Measurements from ENCODE around the gene SHQ1. TPM values are rescaled to one million over a fixed set of nuclear protein-coding genes. Genes with fewer than 3 reads are reported as not detected.

Gene SHQ1
- total and polyA plus RNA-seq, 2 of the 4 experiments (the other 2 are of a cell fraction), result 10.4 to 19.4 TPM

- intact Hi-C loops (cut with micrococcal nuclease), result no loop called here
- H3K18ac ChIP-seq (ENCODE audit: low read depth, low read length), result no peak overlapping the region
- H4K8ac ChIP-seq (ENCODE audit: low read depth in 2 of 2, low read length in 2 of 2), result no peak overlapping the region
- no peak overlapping the region for H3K4ac ChIP-seq (ENCODE audit: low read depth, low read length)
- POLR2A ChIA-PET (ENCODE audit: unreplicated experiment), result no interaction called here
- no peaks in the 10 kb centered on the region for H3K4me1 ChIP-seq (ENCODE audit: control insufficient read depth, insufficient read depth, low read length)
- no peaks in the 10 kb centered on the region for H4K20me1 ChIP-seq (ENCODE audit: insufficient read depth, low read length)
- no CpG with 5 or more reads among the region's 2 CpGs for WGBS, 2 experiments (ENCODE audit: extremely low coverage in 2 of 2, insufficient read length in 1 of 2)
- no peaks in the 10 kb centered on the region for H3K9me3 ChIP-seq (ENCODE audit: control insufficient read depth, insufficient read depth, low read length)
- ATAC-seq (ENCODE audit: low read depth), result no peak
- no peaks in the 10 kb centered on the region for H3K9me1 ChIP-seq (ENCODE audit: insufficient read depth, low read length)
- DNase-seq, result no peak
- no peak for TF ChIP-seq CHD1 (IDR thresholded peaks at IDR 0.05; ENCODE audit: low read depth, low read length)
- no peak for TF ChIP-seq MAZ (IDR thresholded peaks at IDR 0.05; ENCODE audit: borderline replicate concordance, low read depth, low read length)
- no peak for TF ChIP-seq CEBPB (IDR thresholded peaks at IDR 0.05; ENCODE audit: low read depth, low read length)
- TF ChIP-seq CTCF (conservative IDR thresholded peaks at IDR 0.05; ENCODE audit: low read depth, low read length), result no peak
- TF ChIP-seq ELK1 (IDR thresholded peaks at IDR 0.05; ENCODE audit: borderline replicate concordance, low read depth, low read length), result no peak
- no peak for TF ChIP-seq NFE2L2 (IDR thresholded peaks at IDR 0.05; ENCODE audit: low read depth, low read length)
- no peak for TF ChIP-seq RCOR1 (IDR thresholded peaks at IDR 0.05; ENCODE audit: insufficient replicate concordance, low read length)
- no peak for TF ChIP-seq POLR2A (IDR thresholded peaks at IDR 0.05; ENCODE audit: low read depth, low read length)
- no peak for TF ChIP-seq RAD21 (IDR thresholded peaks at IDR 0.05; ENCODE audit: low read length)
- TF ChIP-seq SMC3 (IDR thresholded peaks at IDR 0.05; ENCODE audit: low read depth, low read length), result no peak
- TF ChIP-seq BHLHE40 (IDR thresholded peaks at IDR 0.05; ENCODE audit: low read depth, low read length), result no peak
- no peak for TF ChIP-seq RFX5 (IDR thresholded peaks at IDR 0.05; ENCODE audit: low read depth, low read length)
- H3K14ac ChIP-seq (replicated peaks; ENCODE audit: low read depth, low read length), result no peak overlapping the region
- H2AK5ac ChIP-seq (ENCODE audit: low read depth, low read length), result no peak overlapping the region
- H3K79me1 ChIP-seq (ENCODE audit: low read depth in 1 of 2, low read length in 2 of 2), result no peaks in the 10 kb centered on the region
- CTCF ChIA-PET, result interaction anchor here (0.6 to 1.1 kb wide), 3 partner anchors 11 to 210 kb away, joined by 3 read pairs; no protein-coding TSS in a partner anchor
- no peak overlapping the region for H3K4me3 ChIP-seq (ENCODE audit: insufficient read depth, low read depth, low read length)
- H2BK120ac ChIP-seq (ENCODE audit: low read depth, low read length), result no peak overlapping the region
- no peak overlapping the region for H3K27ac ChIP-seq (ENCODE audit: insufficient read depth, low read length)
- no peak overlapping the region for H2AK9ac ChIP-seq (replicated peaks; ENCODE audit: low read depth, low read length, poor library complexity)
- H3K9ac ChIP-seq (ENCODE audit: low read depth, low read length), result no peak overlapping the region
- no peak overlapping the region for H3K23ac ChIP-seq (ENCODE audit: low read depth, low read length)
- no peaks in the 10 kb centered on the region for H3K27me3 ChIP-seq (ENCODE audit: control insufficient read depth, insufficient read depth, low read length)
- in situ Hi-C loops (cut with MboI; ENCODE audit: low sequenced_read_pairs), result no loop called here
- no peak overlapping the region for H3K56ac ChIP-seq (ENCODE audit: extremely low read depth, insufficient read depth, low read length)
- H2BK20ac ChIP-seq (ENCODE audit: low read depth, low read length), result no peak overlapping the region
- no peak overlapping the region for H4K91ac ChIP-seq (ENCODE audit: insufficient read depth, low read depth, low read length)
- H2BK15ac ChIP-seq (ENCODE audit: low read depth, low read length), result no peak overlapping the region
- no peak overlapping the region for H3K4me2 ChIP-seq (ENCODE audit: low read depth, low read length)
- H4K5ac ChIP-seq (ENCODE audit: low read depth, low read length), result no peak overlapping the region
- dilution Hi-C loops (cut with HindIII; ENCODE audit: low sequenced_read_pairs, unreplicated experiment), result no loop called here
- no peaks in the 10 kb centered on the region for H3K36me3 ChIP-seq (ENCODE audit: control insufficient read depth, insufficient read depth, low read length)
- BruUV-seq (replicated peaks), result no TSS peak
- no peak overlapping the region for H2BK5ac ChIP-seq (ENCODE audit: low read depth, low read length, poor library complexity, severe bottlenecking)
- H2AFZ ChIP-seq (replicated peaks; ENCODE audit: low read length, poor library complexity), result no peak overlapping the region
Observed at GRCh38 chr3:72754582-72754981, 93.7 kb downstream of the SHQ1 start.
